CD1c-positive myeloid dendritic cell (primary cell): ENCODE results near the gene ZFAND5.

Experiments
- DNase-seq: peaks from one replicate; pipeline ENCODE4 v3.0.0-alpha.2; 2016; ENCODE audit errors: extremely low spot score

Gene ZFAND5

GRCh38 chr9:72324974-72325373, 40.0 kb downstream of the ZFAND5 start:
- DNase-seq = no peak

DNA sequence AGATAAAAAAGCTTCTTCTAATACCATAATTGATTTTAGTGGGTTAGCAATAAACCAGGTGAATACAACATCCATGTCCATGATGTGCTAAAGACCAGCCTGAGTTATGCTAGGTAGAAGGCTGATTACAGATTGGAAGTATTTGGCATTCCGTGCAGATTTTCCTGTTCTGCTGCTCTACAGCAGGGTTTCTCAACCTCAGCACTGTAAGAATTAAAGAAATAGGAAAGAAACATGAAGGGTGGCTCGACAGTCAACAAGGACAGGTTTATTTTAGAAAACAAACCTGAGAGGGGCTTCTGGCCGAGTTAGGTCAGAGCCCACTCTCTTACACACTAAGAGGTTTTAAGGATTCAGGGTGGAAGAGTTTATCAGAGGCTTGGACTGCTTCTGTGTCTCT, 42.3 kb downstream of the ZFAND5 start:
- DNase-seq = no peak

DNA sequence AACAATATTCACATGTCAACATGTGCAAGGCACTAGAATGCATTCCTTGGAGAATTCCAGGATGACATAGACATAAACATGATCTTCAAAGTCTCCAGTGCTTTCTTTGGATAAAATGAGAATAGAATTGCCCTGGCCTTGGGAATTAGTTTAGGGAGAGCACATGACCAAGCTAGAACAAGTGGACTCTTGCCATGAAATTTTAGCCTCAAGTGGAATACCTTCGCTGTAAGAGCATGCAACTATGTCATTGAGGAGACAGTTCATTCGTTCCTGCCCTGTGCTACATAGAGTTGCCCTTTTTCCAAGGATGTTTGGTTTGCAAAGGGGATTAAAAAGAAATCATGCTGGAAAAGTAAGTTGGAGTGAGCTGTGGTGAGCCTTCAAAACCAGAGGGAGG, 42.7 kb downstream of the ZFAND5 start:
- no peak for DNase-seq

- no peak for DNase-seq
Measured at GRCh38 chr9:72315510-72316311, 49.3 kb downstream of the ZFAND5 start.

- no peak for DNase-seq
Measured at GRCh38 chr9:72315089-72315509, 49.9 kb downstream of the ZFAND5 start.

DNA sequence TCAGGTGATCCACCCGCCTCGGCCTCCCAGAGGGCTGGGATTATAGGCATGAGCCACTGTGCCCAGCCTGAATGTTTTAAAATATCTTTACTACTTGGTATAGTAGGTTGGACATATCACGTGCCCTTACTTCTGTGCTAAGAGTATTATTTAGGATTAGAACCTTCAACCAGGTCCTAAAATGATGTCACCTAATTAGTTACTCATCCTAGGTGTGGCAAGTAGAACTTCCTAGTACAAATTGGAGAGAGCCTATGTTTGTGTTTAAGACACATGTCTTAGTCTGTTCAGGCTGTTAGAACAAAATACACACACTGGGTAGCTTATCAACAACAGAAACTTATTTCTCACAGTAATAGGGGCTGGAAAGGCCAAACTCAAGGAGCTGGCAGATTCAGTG, 51.5 kb downstream of the ZFAND5 start:
- DNase-seq = no peak

- DNase-seq = peak; percentile 42
Measured at GRCh38 chr9:72312386-72312987, 52.5 kb downstream of the ZFAND5 start.

DNA sequence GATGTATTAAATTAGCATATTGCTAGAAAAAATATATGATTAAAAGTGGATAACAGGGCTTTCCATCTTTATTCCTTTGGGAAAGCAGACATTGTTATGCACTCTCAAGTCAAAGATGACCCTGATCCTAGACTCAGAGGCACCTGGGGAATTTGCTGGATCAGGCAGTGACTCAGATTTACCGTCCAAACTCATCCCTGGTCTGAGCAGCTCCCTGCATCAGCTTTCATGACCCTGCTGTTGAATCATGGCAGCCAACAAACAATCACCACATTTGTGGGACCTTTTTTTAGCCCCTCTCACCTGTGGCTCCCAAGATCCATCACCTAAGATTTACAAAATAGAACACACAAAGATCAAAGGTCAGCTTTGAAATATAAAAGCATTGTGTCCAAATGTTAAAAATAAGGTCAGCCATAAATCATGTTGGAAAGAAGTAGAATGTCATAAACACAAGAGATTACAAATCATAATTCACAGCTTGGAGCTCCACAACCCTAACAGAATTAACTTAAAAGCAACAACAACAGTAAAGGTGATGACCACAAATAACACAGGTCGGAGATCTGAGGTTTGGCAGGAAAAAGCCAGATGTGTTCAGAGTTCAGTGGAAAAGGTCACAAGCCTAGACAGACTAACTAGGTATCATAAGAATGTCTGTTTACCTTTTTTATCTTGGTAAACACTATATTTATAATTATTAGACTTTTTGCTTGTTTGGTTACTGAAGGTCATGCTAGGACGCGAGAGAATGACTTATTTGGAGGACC, 55.5 kb downstream of the ZFAND5 start:
- no peak for DNase-seq

DNA sequence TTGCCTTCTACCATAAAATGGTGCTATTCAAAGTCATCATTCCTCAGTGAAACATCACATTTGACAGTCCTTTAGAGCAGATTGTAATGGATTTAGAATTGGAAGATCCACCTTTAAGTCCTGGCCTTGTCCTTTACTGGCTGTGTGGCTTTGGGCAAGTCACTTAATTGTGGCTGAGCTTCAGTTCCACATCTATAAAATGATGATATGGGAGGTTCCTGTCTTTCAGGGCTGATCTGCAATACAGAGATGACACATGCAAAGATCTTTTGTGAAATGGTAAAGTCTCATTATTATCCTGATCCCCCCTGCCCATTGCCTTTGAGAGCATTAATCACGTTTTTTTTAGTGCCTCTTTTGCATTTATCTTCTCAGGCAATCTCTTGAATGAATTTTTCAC, 58.2 kb downstream of the ZFAND5 start:
- peak; percentile 68 for DNase-seq

- DNase-seq = peak; percentile 22
Measured at GRCh38 chr9:72305707-72306106, 59.3 kb downstream of the ZFAND5 start.

GRCh38 chr9:72305102-72305546, 59.9 kb downstream of the ZFAND5 start:
- peak; percentile 97 for DNase-seq

DNA sequence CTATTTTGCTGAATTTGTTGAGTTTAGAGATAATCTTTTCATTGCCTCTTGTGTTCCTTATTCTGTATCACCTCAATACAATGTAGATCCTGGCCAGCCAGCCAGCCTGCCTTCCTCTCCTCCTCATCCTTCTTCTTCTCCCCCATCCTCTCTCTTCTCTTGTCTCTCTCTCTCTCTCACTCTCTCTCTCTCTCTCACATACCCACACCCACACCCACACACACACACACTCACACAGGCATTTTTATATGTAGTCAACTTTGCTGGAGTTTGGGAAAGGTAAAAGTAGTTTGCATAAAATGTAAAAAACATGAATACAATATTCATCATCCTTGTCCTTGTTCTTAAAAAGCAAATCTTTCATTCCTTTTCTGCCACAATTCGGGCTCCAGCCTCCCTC, 60.5 kb downstream of the ZFAND5 start:
- DNase-seq = no peak
